Spleen (tissue), 11 donors: ENCODE results near the gene RPS17. TPM values are rescaled to one million over a fixed set of nuclear protein-coding genes. Genes with fewer than 3 reads are reported as not detected.
A peak's percentile ranks its signal among the peaks of the same experiment; 100 is the strongest.

Source experiments
- DNase-seq: peaks from one replicate; pipeline ENCODE4 v3.0.0-alpha.2; 2020
- H3K27ac ChIP-seq, 8 donors: fragments of 200-600 bp; sonication (generic) in 7 of 8; 1 replicate in 4 of 8; 2 replicates in 4 of 8; pipeline versions ENCODE4 v1.5.0 to v1.8.0; 2016 to 2021; ENCODE audit warnings: inconsistent platforms in 4 of 8, mild to moderate bottlenecking in 4 of 8, moderate library complexity in 1 of 8
- H3K27me3 ChIP-seq, 7 donors: fragments of 200-600 bp; sonication (generic) in 6 of 7; replicated peaks in 1 of 7; 1 replicate in 4 of 7; 2 replicates in 3 of 7; pipeline versions ENCODE4 v1.5.0 to v1.8.0; 2016 to 2021; ENCODE audit warnings: inconsistent platforms in 3 of 7, mild to moderate bottlenecking in 1 of 7
- H3K36me3 ChIP-seq, 6 donors: fragments of 200-600 bp; sonication (generic) in 5 of 6; 1 replicate in 4 of 6; 2 replicates in 2 of 6; pipeline versions ENCODE4 v1.5.0 to v1.8.0; 2016 to 2021; ENCODE audit warnings: inconsistent platforms in 2 of 6
- H3K4me1 ChIP-seq, 6 donors: fragments of 200-600 bp; sonication (generic) in 5 of 6; 1 replicate in 3 of 6; 2 replicates in 3 of 6; pipeline versions ENCODE4 v1.5.0 to v1.8.0; 2016 to 2021; ENCODE audit warnings: inconsistent platforms in 3 of 6
- H3K4me3 ChIP-seq, 8 donors: fragments of 200-600 bp; sonication (generic) in 7 of 8; 1 replicate in 4 of 8; 2 replicates in 4 of 8; pipeline versions ENCODE4 v1.5.0 to v1.8.0; 2016 to 2021; ENCODE audit warnings: inconsistent platforms in 4 of 8, mild to moderate bottlenecking in 4 of 8, moderate library complexity in 2 of 8
- H3K9me3 ChIP-seq, 8 donors: fragments of 200-600 bp; sonication (generic) in 7 of 8; 1 replicate in 4 of 8; 2 replicates in 4 of 8; pipeline versions ENCODE4 v1.5.0 to v1.8.0; 2016 to 2021; ENCODE audit warnings: inconsistent platforms in 4 of 8
- CTCF ChIP-seq, 11 experiments: fragments of 200-600 bp in 7 of 11; fragments of 450-650 bp in 4 of 11; sonication (generic) in 4 of 11; IDR thresholded peaks in 8 of 11; conservative IDR thresholded peaks in 3 of 11; 1 replicate in 7 of 11; 2 replicates in 4 of 11; pipeline versions ENCODE4 v1.4.0 to v1.8.0; 2016 to 2021; ENCODE audit warnings: antibody characterized with exemption in 11 of 11, inconsistent platforms in 4 of 11, mild to moderate bottlenecking in 1 of 11
- POLR2A ChIP-seq, 3 donors: fragments of 450-650 bp; IDR thresholded peaks; one replicate each; pipeline ENCODE4 v1.5.1; 2017; ENCODE audit warnings: antibody characterized with exemption in 3 of 3, mild to moderate bottlenecking in 1 of 3
- POLR2AphosphoS5 ChIP-seq, 3 donors: sonication (generic); formaldehyde crosslinking; IDR thresholded peaks; one replicate each; pipeline ENCODE4 v1.5.1; 2017; ENCODE audit warnings: antibody characterized with exemption in 3 of 3
- WGBS, 5 donors: extraction: QIAGEN DNeasy Blood & Tissue Kit in 3 of 5; methylation state at CpG; one replicate each; pipeline versions ENCODE4 v1.1.5 to v1.1.7; 2013 to 2018; 5-methylcytosine and 5-hydroxymethylcytosine counted together
- intact Hi-C: fragments of 100-400 bp; cut with DNase I; formaldehyde crosslinking; loops from one replicate; pipeline ENCODE4 v1.15.0; 2023; ENCODE audit warnings: low total_unique reads
- polyA plus RNA-seq, 3 donors: library from polyadenylated mRNA; stranded (reverse); fragments of 200-250 nt; gene quantifications; one replicate each; pipeline ENCODE4 v1.2.1, GENCODE V29; 2013
- total RNA-seq, 7 donors: library from RNA; depleted of rRNA in 3 of 7; stranded (reverse); fragments of >200 nt in 3 of 7; fragmentation: NEBNext Ultra II Directional in 4 of 7; extraction: Animal tissue kit (Norgen Biotek cat#: 25700) in 4 of 7; gene quantifications; one replicate each; pipeline versions ENCODE4 v1.1.0 to v1.2.1, GENCODE V29; 2016 to 2021
- donor health status: healthy with polysubstance abuse.
- donor health status: DM: no; HTN: no; CAD: no; lungs with moderate emphysema.
- donor health status: DM: no; HTN: no; CAD: no.
- donor health status: Bipolar disorder and iron deficiency.
- donor health status: healthy.
- donor health status: DM: no; HTN: no; CAD: no.
- donor health status: DM: yes; HTN: yes; CAD: no.

RPS17 gene
- total and polyA plus RNA-seq, 10 donors: 1,089 to 9,274 (median 1,579) TPM

GRCh38 chr15:82539691-82540054, 584 bp downstream of the RPS17 start:
- TF ChIP-seq CTCF (IDR thresholded peaks at IDR 0.05 in 8 of 11, conservative IDR thresholded peaks at IDR 0.05 in 3 of 11) (no peak), POLR2AphosphoS5 (IDR thresholded peaks at IDR 0.05) (no peak), POLR2A (IDR thresholded peaks at IDR 0.05) (no peak)
- peaks cover 0 to 4% (median 0%) of the 10 kb centered on the region in 7 donors for H3K27me3 ChIP-seq
- H3K4me3 ChIP-seq: peak overlapping the region; percentile 71 to 91 (median 85)
- 0 to 1% (median 0%) methylated on average over 23 of the region's 23 CpGs for WGBS, 5 donors
- peaks cover 3 to 46% (median 38%) of the 10 kb centered on the region in 6 donors for H3K36me3 ChIP-seq
- H3K9me3 ChIP-seq: peaks cover 0 to under 1% (median 0%) of the 10 kb centered on the region in 8 donors
- no peak for DNase-seq
- peak overlapping the region; percentile 83 to 96 (median 92) for H3K27ac ChIP-seq
- intact Hi-C loops: loop anchor here (5.0 kb wide), 1 partner anchor 463 kb away; no protein-coding TSS in a partner anchor
- peaks cover 22 to 50% (median 36%) of the 10 kb centered on the region in 6 donors for H3K4me1 ChIP-seq

GRCh38 chr15:82538961-82539690, 1.1 kb downstream of the RPS17 start:
- 17 to 23% (median 21%) methylated on average over 28 of the region's 28 CpGs for WGBS, 5 donors
- Histone ChIP-seq H3K4me1 (peaks cover 22 to 50% (median 36%) of the 10 kb centered on the region in 6 donors), H3K9me3 (peaks cover 0 to 4% (median 0%) of the 10 kb centered on the region in 8 donors), H3K4me3 (peak overlapping the region; percentile 71 to 91 (median 85)), H3K36me3 (peaks cover 3 to 51% (median 44%) of the 10 kb centered on the region in 6 donors), H3K27me3 (no peaks in the 10 kb centered on the region), H3K27ac (peak overlapping the region; percentile 83 to 96 (median 92))
- no peak for DNase-seq
- TF ChIP-seq POLR2A (IDR thresholded peaks at IDR 0.05) (no peak), POLR2AphosphoS5 (IDR thresholded peaks at IDR 0.05) (no peak), CTCF (IDR thresholded peaks at IDR 0.05 in 8 of 11, conservative IDR thresholded peaks at IDR 0.05 in 3 of 11) (no peak)
- intact Hi-C loops: no loop called here

- Histone ChIP-seq H3K36me3 (peaks cover 3 to 68% (median 48%) of the 10 kb centered on the region in 6 donors), H3K4me3 (no peak overlapping the region), H3K27ac (no peak overlapping the region), H3K27me3 (no peaks in the 10 kb centered on the region), H3K4me1 (peaks cover 22 to 50% (median 36%) of the 10 kb centered on the region in 6 donors), H3K9me3 (peaks cover 0 to 4% (median 0%) of the 10 kb centered on the region in 8 donors)
- no peak for DNase-seq
- intact Hi-C loops: no loop called here
- WGBS, 5 donors: 65 to 89% (median 77%) methylated on average over 4 of the region's 4 CpGs
- TF ChIP-seq CTCF (IDR thresholded peaks at IDR 0.05 in 8 of 11, conservative IDR thresholded peaks at IDR 0.05 in 3 of 11) (no peak), POLR2A (IDR thresholded peaks at IDR 0.05) (no peak), POLR2AphosphoS5 (IDR thresholded peaks at IDR 0.05) (no peak)
Observed at GRCh38 chr15:82537351-82537908, 2.8 kb downstream of the RPS17 start.
